ENCODE measurements around the gene ARHGAP4. TPM values are rescaled to one million over a fixed set of nuclear protein-coding genes. Genes with fewer than 3 reads are reported as not detected.

The ARHGAP4 gene
- total and polyA plus RNA-seq, 2 of the 4 experiments (the other 2 are of a cell fraction) = 0.18 to 0.72 TPM

DNA sequence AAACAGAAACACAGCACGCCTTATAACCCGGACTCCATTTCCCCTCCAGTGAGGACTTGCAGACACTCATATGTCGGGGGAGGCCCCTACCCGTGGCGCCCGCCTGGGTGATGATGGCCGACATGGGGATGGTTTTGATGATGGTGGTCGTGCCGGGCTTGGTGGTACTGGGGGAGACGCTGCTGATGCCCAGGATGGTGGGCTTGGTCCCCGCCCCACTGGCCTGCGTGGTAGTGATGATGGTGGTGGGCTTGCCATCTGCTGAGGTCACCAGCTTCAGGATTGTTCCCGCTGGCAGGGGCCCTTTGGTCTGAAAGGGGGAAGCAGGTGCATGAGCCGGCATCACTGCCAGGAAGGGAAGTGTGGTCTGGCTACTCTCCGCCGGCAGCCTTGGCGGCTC is 31.2 kb upstream of the ARHGAP4 start:
- Histone ChIP-seq H2BK5ac (ENCODE audit: low read depth, low read length, poor library complexity, severe bottlenecking) (no peak overlapping the region), H3K4me1 (ENCODE audit: control insufficient read depth, insufficient read depth, low read length) (peaks cover 4% of the 10 kb centered on the region), H2BK120ac (ENCODE audit: low read depth, low read length) (no peak overlapping the region), H3K36me3 (ENCODE audit: control insufficient read depth, insufficient read depth, low read length) (peaks cover 85% of the 10 kb centered on the region), H3K14ac (replicated peaks; ENCODE audit: low read depth, low read length) (no peak overlapping the region), H3K9ac (ENCODE audit: low read depth, low read length) (no peak overlapping the region), H3K18ac (ENCODE audit: low read depth, low read length) (no peak overlapping the region), H3K27ac (ENCODE audit: insufficient read depth, low read length) (no peak overlapping the region), H3K9me3 (ENCODE audit: control insufficient read depth, insufficient read depth, low read length) (no peaks in the 10 kb centered on the region), H3K56ac (ENCODE audit: extremely low read depth, insufficient read depth, low read length) (no peak overlapping the region), H3K9me1 (ENCODE audit: insufficient read depth, low read length) (no peaks in the 10 kb centered on the region), H3K4me2 (ENCODE audit: low read depth, low read length) (no peak overlapping the region), H4K8ac (ENCODE audit: low read depth in 2 of 2, low read length in 2 of 2) (no peak overlapping the region), H2AK9ac (replicated peaks; ENCODE audit: low read depth, low read length, poor library complexity) (no peak overlapping the region), H2AFZ (replicated peaks; ENCODE audit: low read length, poor library complexity) (no peak overlapping the region), H3K27me3 (ENCODE audit: control insufficient read depth, insufficient read depth, low read length) (no peaks in the 10 kb centered on the region), H2BK20ac (ENCODE audit: low read depth, low read length) (no peak overlapping the region), H4K91ac (ENCODE audit: insufficient read depth, low read depth, low read length) (no peak overlapping the region), H2BK15ac (ENCODE audit: low read depth, low read length) (no peak overlapping the region), H3K4me3 (ENCODE audit: insufficient read depth, low read depth, low read length) (no peak overlapping the region), H4K5ac (ENCODE audit: low read depth, low read length) (no peak overlapping the region), H4K20me1 (ENCODE audit: insufficient read depth, low read length) (peaks cover 4% of the 10 kb centered on the region; the same call in 1 of the 2 replicates), H3K79me1 (ENCODE audit: low read depth in 1 of 2, low read length in 2 of 2) (peaks cover 2 to 13% of the 10 kb centered on the region in 2 experiments), H2AK5ac (ENCODE audit: low read depth, low read length) (no peak overlapping the region), H3K23ac (ENCODE audit: low read depth, low read length) (no peak overlapping the region), H3K4ac (ENCODE audit: low read depth, low read length) (no peak overlapping the region)
- dilution Hi-C loops (cut with HindIII; ENCODE audit: low sequenced_read_pairs, unreplicated experiment) (no loop called here), intact Hi-C loops (cut with micrococcal nuclease) (no loop called here), in situ Hi-C loops (cut with MboI; ENCODE audit: low sequenced_read_pairs) (no loop called here)
- TF ChIP-seq CEBPB (IDR thresholded peaks at IDR 0.05; ENCODE audit: low read depth, low read length) = no peak
- no peak for TF ChIP-seq RAD21 (IDR thresholded peaks at IDR 0.05; ENCODE audit: low read length)
- no peak for TF ChIP-seq MXI1 (IDR thresholded peaks at IDR 0.05; ENCODE audit: borderline replicate concordance, low read depth, low read length)
- TF ChIP-seq, protein P1, sequence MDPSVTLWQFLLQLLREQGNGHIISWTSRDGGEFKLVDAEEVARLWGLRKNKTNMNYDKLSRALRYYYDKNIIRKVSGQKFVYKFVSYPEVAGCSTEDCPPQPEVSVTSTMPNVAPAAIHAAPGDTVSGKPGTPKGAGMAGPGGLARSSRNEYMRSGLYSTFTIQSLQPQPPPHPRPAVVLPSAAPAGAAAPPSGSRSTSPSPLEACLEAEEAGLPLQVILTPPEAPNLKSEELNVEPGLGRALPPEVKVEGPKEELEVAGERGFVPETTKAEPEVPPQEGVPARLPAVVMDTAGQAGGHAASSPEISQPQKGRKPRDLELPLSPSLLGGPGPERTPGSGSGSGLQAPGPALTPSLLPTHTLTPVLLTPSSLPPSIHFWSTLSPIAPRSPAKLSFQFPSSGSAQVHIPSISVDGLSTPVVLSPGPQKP (IDR thresholded peaks at IDR 0.05; ENCODE audit: borderline replicate concordance, low read depth, low read length) = no peak
- no peak for TF ChIP-seq POLR2A (IDR thresholded peaks at IDR 0.05; ENCODE audit: low read depth, low read length)
- TF ChIP-seq, protein P2, sequence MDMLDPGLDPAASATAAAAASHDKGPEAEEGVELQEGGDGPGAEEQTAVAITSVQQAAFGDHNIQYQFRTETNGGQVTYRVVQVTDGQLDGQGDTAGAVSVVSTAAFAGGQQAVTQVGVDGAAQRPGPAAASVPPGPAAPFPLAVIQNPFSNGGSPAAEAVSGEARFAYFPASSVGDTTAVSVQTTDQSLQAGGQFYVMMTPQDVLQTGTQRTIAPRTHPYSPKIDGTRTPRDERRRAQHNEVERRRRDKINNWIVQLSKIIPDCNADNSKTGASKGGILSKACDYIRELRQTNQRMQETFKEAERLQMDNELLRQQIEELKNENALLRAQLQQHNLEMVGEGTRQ (IDR thresholded peaks at IDR 0.05; ENCODE audit: low read depth, low read length) = no peak
- no peak for TF ChIP-seq FOS (IDR thresholded peaks at IDR 0.05; ENCODE audit: low read depth, low read length)
- no peak for TF ChIP-seq RFX5 (IDR thresholded peaks at IDR 0.05; ENCODE audit: low read depth, low read length)
- TF ChIP-seq, protein P3, sequence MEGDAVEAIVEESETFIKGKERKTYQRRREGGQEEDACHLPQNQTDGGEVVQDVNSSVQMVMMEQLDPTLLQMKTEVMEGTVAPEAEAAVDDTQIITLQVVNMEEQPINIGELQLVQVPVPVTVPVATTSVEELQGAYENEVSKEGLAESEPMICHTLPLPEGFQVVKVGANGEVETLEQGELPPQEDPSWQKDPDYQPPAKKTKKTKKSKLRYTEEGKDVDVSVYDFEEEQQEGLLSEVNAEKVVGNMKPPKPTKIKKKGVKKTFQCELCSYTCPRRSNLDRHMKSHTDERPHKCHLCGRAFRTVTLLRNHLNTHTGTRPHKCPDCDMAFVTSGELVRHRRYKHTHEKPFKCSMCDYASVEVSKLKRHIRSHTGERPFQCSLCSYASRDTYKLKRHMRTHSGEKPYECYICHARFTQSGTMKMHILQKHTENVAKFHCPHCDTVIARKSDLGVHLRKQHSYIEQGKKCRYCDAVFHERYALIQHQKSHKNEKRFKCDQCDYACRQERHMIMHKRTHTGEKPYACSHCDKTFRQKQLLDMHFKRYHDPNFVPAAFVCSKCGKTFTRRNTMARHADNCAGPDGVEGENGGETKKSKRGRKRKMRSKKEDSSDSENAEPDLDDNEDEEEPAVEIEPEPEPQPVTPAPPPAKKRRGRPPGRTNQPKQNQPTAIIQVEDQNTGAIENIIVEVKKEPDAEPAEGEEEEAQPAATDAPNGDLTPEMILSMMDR (conservative IDR thresholded peaks at IDR 0.05; ENCODE audit: low read depth, low read length) = no peak
- TF ChIP-seq RCOR1 (IDR thresholded peaks at IDR 0.05; ENCODE audit: insufficient replicate concordance, low read length) = no peak
- no peak for TF ChIP-seq MAFK (IDR thresholded peaks at IDR 0.05; ENCODE audit: low read depth, low read length)
- no peak for TF ChIP-seq BHLHE40 (IDR thresholded peaks at IDR 0.05; ENCODE audit: low read depth, low read length)
- no peak for TF ChIP-seq MAZ (IDR thresholded peaks at IDR 0.05; ENCODE audit: borderline replicate concordance, low read depth, low read length)
- no peak for TF ChIP-seq CHD1 (IDR thresholded peaks at IDR 0.05; ENCODE audit: low read depth, low read length)
- no peak for TF ChIP-seq SMC3 (IDR thresholded peaks at IDR 0.05; ENCODE audit: low read depth, low read length)
- no peak for TF ChIP-seq NFE2L2 (IDR thresholded peaks at IDR 0.05; ENCODE audit: low read depth, low read length)
- POLR2A ChIA-PET (ENCODE audit: unreplicated experiment) = no interaction called here
- 100% methylated on average over 1 of the region's 17 CpGs; no CpG with 5 or more reads in 1 of the 2 experiments for WGBS, 2 experiments (ENCODE audit: extremely low coverage in 2 of 2, insufficient read length in 1 of 2)
- CTCF ChIA-PET = no interaction called here
- ATAC-seq (ENCODE audit: low read depth) (no peak), DNase-seq (no peak)
- TSS peak; percentile 30 for BruUV-seq (replicated peaks)

Measured in IMR-90 (cell line).